Body of pancreas (tissue), 4 donors: Measurements from ENCODE around the gene NCLN.

Experiments used
- POLR2A ChIP-seq, 3 donors: fragments of 450-650 bp; IDR thresholded peaks; one replicate each; pipeline ENCODE4 v1.6.1; 2016; ENCODE audit warnings: antibody characterized with exemption in 3 of 3, mild to moderate bottlenecking in 2 of 3
- TF ChIP-seq, protein P1 (sequence below), 7 experiments: fragments of 450-650 bp in 4 of 7; fragments of 200-600 bp in 3 of 7; sonication (generic) in 3 of 7; IDR thresholded peaks; one replicate each; pipeline ENCODE4 v1.5.1; 2016 to 2019; ENCODE audit warnings: antibody characterized with exemption in 7 of 7

DNA sequence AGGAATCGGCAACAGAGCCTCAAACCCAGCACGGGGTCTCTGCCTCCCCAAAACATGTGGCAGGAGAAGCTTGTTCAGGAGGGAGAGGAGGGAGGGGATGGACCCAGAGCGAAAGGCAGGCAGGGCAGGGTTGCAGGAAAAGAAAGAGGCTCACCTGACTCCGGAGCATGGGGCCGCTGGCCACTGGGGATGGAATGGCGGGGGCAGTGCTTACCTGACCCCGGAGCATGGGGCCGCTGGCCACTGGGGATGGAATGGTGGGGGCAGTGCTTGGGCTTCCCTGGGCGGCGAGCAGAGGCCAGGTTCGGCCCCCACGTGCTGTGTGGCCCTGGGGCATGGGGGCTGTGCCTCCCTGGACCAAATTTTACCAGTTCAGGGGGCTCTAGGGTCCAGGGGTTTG, 25.5 kb downstream of the NCLN start:
- TF ChIP-seq, protein P1, sequence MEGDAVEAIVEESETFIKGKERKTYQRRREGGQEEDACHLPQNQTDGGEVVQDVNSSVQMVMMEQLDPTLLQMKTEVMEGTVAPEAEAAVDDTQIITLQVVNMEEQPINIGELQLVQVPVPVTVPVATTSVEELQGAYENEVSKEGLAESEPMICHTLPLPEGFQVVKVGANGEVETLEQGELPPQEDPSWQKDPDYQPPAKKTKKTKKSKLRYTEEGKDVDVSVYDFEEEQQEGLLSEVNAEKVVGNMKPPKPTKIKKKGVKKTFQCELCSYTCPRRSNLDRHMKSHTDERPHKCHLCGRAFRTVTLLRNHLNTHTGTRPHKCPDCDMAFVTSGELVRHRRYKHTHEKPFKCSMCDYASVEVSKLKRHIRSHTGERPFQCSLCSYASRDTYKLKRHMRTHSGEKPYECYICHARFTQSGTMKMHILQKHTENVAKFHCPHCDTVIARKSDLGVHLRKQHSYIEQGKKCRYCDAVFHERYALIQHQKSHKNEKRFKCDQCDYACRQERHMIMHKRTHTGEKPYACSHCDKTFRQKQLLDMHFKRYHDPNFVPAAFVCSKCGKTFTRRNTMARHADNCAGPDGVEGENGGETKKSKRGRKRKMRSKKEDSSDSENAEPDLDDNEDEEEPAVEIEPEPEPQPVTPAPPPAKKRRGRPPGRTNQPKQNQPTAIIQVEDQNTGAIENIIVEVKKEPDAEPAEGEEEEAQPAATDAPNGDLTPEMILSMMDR (IDR thresholded peaks at IDR 0.05), result no peak
- no peak for TF ChIP-seq POLR2A (IDR thresholded peaks at IDR 0.05)
